ENCODE results near the gene ENTPD2.

- TF ChIP-seq CTCF (IDR thresholded peaks at IDR 0.05) (no peak), POLR2A (IDR thresholded peaks at IDR 0.05) (no peak), POLR2AphosphoS5 (IDR thresholded peaks at IDR 0.05) (no peak)
These were observed 42.0 kb upstream of the ENTPD2 start for GRCh38 chr9:137095664-137096517.

All from upper lobe of left lung (tissue), 4 donors.